ENCODE measurements around the gene ABCA4. TPM values are rescaled to one million over a fixed set of nuclear protein-coding genes. Genes with fewer than 3 reads are reported as not detected.
"Not testable (repeated sequence)": the region's sequence is repeated elsewhere in the genome, so short reads cannot be mapped to it uniquely, and the experiment has no call there.

Gene ABCA4
- total RNA-seq, 1 experiment from 2014 or later: 0.22 TPM

- no TSS peak for BruUV-seq (replicated peaks)
These were observed 129.7 kb downstream of the ABCA4 start for GRCh38 chr1:93991271-93991670.

GRCh38 chr1:93990477-93990876 lies 130.5 kb downstream of the ABCA4 start:
- CTCF ChIA-PET; H3K4me1 ChIP-seq (ENCODE audit: control insufficient read depth in 1 of 2, insufficient read depth in 2 of 2, low read length in 2 of 2): not testable (repeated sequence)

More at GRCh38 chr1:93991271-93991670, 129.7 kb downstream of the ABCA4 start:
- no peaks in the 10 kb centered on the region for H3K9me2 ChIP-seq (ENCODE audit: insufficient read depth)
- H2AFZ ChIP-seq (ENCODE audit: low read depth, low read length, poor library complexity, severe bottlenecking): no peak overlapping the region
- no peak overlapping the region for H3K9ac ChIP-seq (ENCODE audit: low read length)
- no peaks in the 10 kb centered on the region for H3K79me2 ChIP-seq (ENCODE audit: insufficient read depth, low read length)
- DNase-seq (ENCODE audit: low read depth, low spot score) (no peak), ATAC-seq (no peak)
- no peak overlapping the region for H3K27ac ChIP-seq (ENCODE audit: low read depth, low read length)
- ChIA-PET POLR2A (no interaction called here), RAD21 (ENCODE audit: low non-redundant PET in 1 of 2, low total read pairs in 2 of 2, uncharacterized antibody in 2 of 2, unreplicated experiment in 2 of 2) (no interaction called here), CTCF (no interaction called here)
- H3K4me1 ChIP-seq (ENCODE audit: control insufficient read depth in 1 of 2, insufficient read depth in 2 of 2, low read length in 2 of 2): 0 out of 4 replicates have a peak, but pooled peaks cover 0 to 3% of the 10 kb centered on the region in 2 experiments
- H4K20me1 ChIP-seq (ENCODE audit: insufficient read depth): no peaks in the 10 kb centered on the region
- intact Hi-C loops (cut with micrococcal nuclease): no loop called here
- TF ChIP-seq SRF (IDR thresholded peaks at IDR 0.05; ENCODE audit: low read depth) (no peak), ZFX (IDR thresholded peaks at IDR 0.05) (no peak), TCF7L2 (IDR thresholded peaks at IDR 0.05; ENCODE audit: borderline replicate concordance, extremely low read depth, insufficient read depth, insufficient read length) (no peak), RAD21 (IDR thresholded peaks at IDR 0.05; ENCODE audit: low read depth) (no peak), CTCF (IDR thresholded peaks at IDR 0.05 in 2 of 3, conservative IDR thresholded peaks at IDR 0.05 in 1 of 3; ENCODE audit: borderline replicate concordance in 1 of 3, insufficient read depth in 1 of 3, low read depth in 2 of 3, low read length in 2 of 3) (no peak), SIN3A (IDR thresholded peaks at IDR 0.05; ENCODE audit: low read depth) (no peak), CBX3 (IDR thresholded peaks at IDR 0.05; ENCODE audit: low read depth) (no peak), YY1 (IDR thresholded peaks at IDR 0.05; ENCODE audit: extremely low read depth, insufficient replicate concordance, low read depth, low read length) (no peak), POLR2AphosphoS5 (IDR thresholded peaks at IDR 0.05; ENCODE audit: low read depth, low read length) (no peak), ZNF274 (IDR thresholded peaks at IDR 0.05; ENCODE audit: low read depth, low read length) (no peak), JUND (IDR thresholded peaks at IDR 0.05) (no peak), CEBPB (IDR thresholded peaks at IDR 0.05; ENCODE audit: low read depth) (no peak), EZH2phosphoT487 (IDR thresholded peaks at IDR 0.05; ENCODE audit: borderline replicate concordance) (no peak), ELF1 (IDR thresholded peaks at IDR 0.05; ENCODE audit: borderline replicate concordance, low read depth) (no peak)
- TF ChIP-seq, protein P1, sequence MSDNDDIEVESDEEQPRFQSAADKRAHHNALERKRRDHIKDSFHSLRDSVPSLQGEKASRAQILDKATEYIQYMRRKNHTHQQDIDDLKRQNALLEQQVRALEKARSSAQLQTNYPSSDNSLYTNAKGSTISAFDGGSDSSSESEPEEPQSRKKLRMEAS (IDR thresholded peaks at IDR 0.05): no peak
- H3K9me3 ChIP-seq (ENCODE audit: control insufficient read depth in 1 of 2, insufficient read depth in 1 of 2, low read depth in 1 of 2, low read length in 2 of 2): no peaks in the 10 kb centered on the region
- H3K27me3 ChIP-seq (ENCODE audit: insufficient read depth, low read length): peaks cover 8% of the 10 kb centered on the region; the same call in 1 of the 2 replicates
- H3K36me3 ChIP-seq (ENCODE audit: control insufficient read depth in 1 of 2, insufficient read depth in 2 of 2, low read length in 2 of 2): no peaks in the 10 kb centered on the region
- H3K4me3 ChIP-seq (replicated peaks in 1 of 2; ENCODE audit: low read depth in 1 of 2, low read length in 2 of 2): no peak overlapping the region
- no peak overlapping the region for H3K4me2 ChIP-seq (ENCODE audit: low read length)

More at GRCh38 chr1:93990477-93990876, 130.5 kb downstream of the ABCA4 start:
- H3K4me3 ChIP-seq (replicated peaks in 1 of 2; ENCODE audit: low read depth in 1 of 2, low read length in 2 of 2); intact Hi-C loops (cut with micrococcal nuclease); H3K36me3 ChIP-seq (ENCODE audit: control insufficient read depth in 1 of 2, insufficient read depth in 2 of 2, low read length in 2 of 2); ATAC-seq; RAD21 ChIA-PET (ENCODE audit: low non-redundant PET in 1 of 2, low total read pairs in 2 of 2, uncharacterized antibody in 2 of 2, unreplicated experiment in 2 of 2); H2AFZ ChIP-seq (ENCODE audit: low read depth, low read length, poor library complexity, severe bottlenecking); H3K79me2 ChIP-seq (ENCODE audit: insufficient read depth, low read length); H4K20me1 ChIP-seq (ENCODE audit: insufficient read depth); POLR2A ChIA-PET; DNase-seq (ENCODE audit: low read depth, low spot score); H3K27me3 ChIP-seq (ENCODE audit: insufficient read depth, low read length); H3K9me3 ChIP-seq (ENCODE audit: control insufficient read depth in 1 of 2, insufficient read depth in 1 of 2, low read depth in 1 of 2, low read length in 2 of 2); H3K9ac ChIP-seq (ENCODE audit: low read length); H3K4me2 ChIP-seq (ENCODE audit: low read length); H3K9me2 ChIP-seq (ENCODE audit: insufficient read depth); BruUV-seq (replicated peaks); H3K27ac ChIP-seq (ENCODE audit: low read depth, low read length): not testable (repeated sequence)
